ENCODE results near the gene GBA3.

- TF ChIP-seq EZH2 (IDR thresholded peaks at IDR 0.05; ENCODE audit: insufficient read depth, poor library complexity, severe bottlenecking) (no peak), EZH2phosphoT487 (IDR thresholded peaks at IDR 0.05; ENCODE audit: insufficient read depth, low read depth) (no peak)
Observed at GRCh38 chr4:22739968-22740367, 47.2 kb downstream of the GBA3 start.

All from GM23248 (cell line).